ENCODE data around the gene ETV3L. TPM values are rescaled to one million over a fixed set of nuclear protein-coding genes. Genes with fewer than 3 reads are reported as not detected.

The ETV3L gene
- total and polyA plus RNA-seq, 2 of the 8 experiments (the other 6 are each of a cell fraction or from before 2014, with no cell fraction given) = 0.17 to 0.26 TPM

DNA sequence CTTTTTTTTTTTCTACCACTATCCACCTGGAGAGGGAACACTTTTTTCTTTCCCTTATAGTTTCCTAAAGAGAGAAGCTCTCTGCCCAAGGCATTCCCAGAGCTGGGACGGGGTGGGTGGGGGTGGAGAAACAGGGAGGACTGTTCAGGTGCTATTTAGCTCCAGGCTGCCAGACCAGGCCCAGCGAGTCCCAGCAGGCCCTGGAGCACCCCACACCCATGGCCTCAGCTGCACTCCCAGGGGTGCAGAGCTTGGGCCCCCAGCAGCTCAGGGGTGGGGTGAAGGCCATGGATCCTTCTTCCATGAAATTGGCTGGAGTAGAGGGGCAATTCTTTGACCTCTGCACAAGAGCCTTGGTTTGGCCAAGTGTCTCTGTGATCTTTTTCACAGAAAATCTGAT lies 4.1 kb downstream of the ETV3L start:
- no peak for FAIRE-seq
- Histone ChIP-seq H4K91ac (replicated peaks; ENCODE audit: insufficient read length, low read length) (no peak overlapping the region), H3K27me3 (replicated peaks in 1 of 4; ENCODE audit: control insufficient read depth in 3 of 4, extremely low read depth in 1 of 4, insufficient read depth in 3 of 4, low read length in 3 of 4) (no peaks in the 10 kb centered on the region; a peak in 2 of 7 replicates), H2AFZ (ENCODE audit: low read length) (no peak overlapping the region), H3K23me2 (ENCODE audit: low read depth, low read length) (0 out of 2 replicates have a peak, but pooled peaks cover 2% of the 10 kb centered on the region), H3K56ac (replicated peaks; ENCODE audit: insufficient read length, low read depth, low read length) (no peak overlapping the region), H2BK120ac (replicated peaks; ENCODE audit: low read depth, low read length) (no peak overlapping the region), H2BK20ac (ENCODE audit: low read length) (no peak overlapping the region), H3K36me3 (ENCODE audit: control insufficient read depth in 2 of 4, insufficient read depth in 4 of 4, low read length in 3 of 4) (no peaks in the 10 kb centered on the region), H2AK5ac (ENCODE audit: low read depth, low read length) (peak overlapping the region; percentile 90; the same call in 1 of the 2 replicates), H3K79me2 (ENCODE audit: control insufficient read depth in 1 of 2, insufficient read depth in 2 of 2, low read length in 2 of 2) (no peaks in the 10 kb centered on the region), H2BK5ac (ENCODE audit: low read depth, low read length) (no peak overlapping the region), H3K23ac (ENCODE audit: insufficient read length) (no peak overlapping the region), H2BK12ac (ENCODE audit: low read depth, low read length) (no peak overlapping the region), H3K9me3 (ENCODE audit: insufficient read depth in 2 of 2, low read depth in 1 of 2, low read length in 1 of 2) (no peaks in the 10 kb centered on the region), H3K79me1 (ENCODE audit: low read depth, low read length) (no peaks in the 10 kb centered on the region), H4K20me1 (replicated peaks in 1 of 2; ENCODE audit: control insufficient read depth in 1 of 2, insufficient read depth in 2 of 2, low read length in 2 of 2) (no peaks in the 10 kb centered on the region), H3K4ac (replicated peaks; ENCODE audit: insufficient read length, low read depth, low read length) (no peak overlapping the region), H3K14ac (ENCODE audit: insufficient read length) (no peak overlapping the region), H4K8ac (ENCODE audit: extremely low read depth, insufficient read depth, low read length) (no peak overlapping the region), H3K27ac (ENCODE audit: low read depth, low read length) (no peak overlapping the region), H3K9ac (replicated peaks in 1 of 4; ENCODE audit: extremely low read depth in 1 of 4, low read depth in 3 of 4, low read length in 3 of 4) (no peak overlapping the region), H3K18ac (ENCODE audit: extremely low read depth, low read length) (no peak overlapping the region), H3K4me2 (ENCODE audit: insufficient read depth in 1 of 2, low read depth in 2 of 2, low read length in 2 of 2) (no peak overlapping the region), H3K4me1 (replicated peaks in 1 of 4; ENCODE audit: control insufficient read depth in 3 of 4, insufficient read depth in 4 of 4, low read length in 3 of 4) (peaks cover 0 to 4% (median 0%) of the 10 kb centered on the region in 4 experiments; a peak in 1 of 7 replicates), H4K5ac (ENCODE audit: insufficient read length, low read depth, low read length) (no peak overlapping the region), H3K4me3 (ENCODE audit: extremely low read depth in 1 of 4, insufficient read depth in 2 of 4, low read depth in 3 of 4, low read length in 4 of 4) (no peak overlapping the region), H2BK15ac (ENCODE audit: low read length) (no peak overlapping the region)
- DNase-seq (ENCODE audit: low read depth in 1 of 2, low spot score in 2 of 2) = no peak
- CTCF ChIA-PET (ENCODE audit: partially characterized antibody) = interaction anchor here (0.9 to 4.2 kb wide), 5 partner anchors 10 to 60 kb away, joined by 3 to 23 read pairs (median 7); no protein-coding TSS in a partner anchor
- TF ChIP-seq TAF1 (IDR thresholded peaks at IDR 0.05; ENCODE audit: low read depth, low read length) (no peak), CBX8 (IDR thresholded peaks at IDR 0.05; ENCODE audit: borderline replicate concordance, low read depth, low read length) (no peak)
- 68% methylated on average over 2 of the region's 2 CpGs; no CpG with 5 or more reads in 1 of the 2 experiments for WGBS, 2 experiments (ENCODE audit: extremely low coverage in 1 of 2, insufficient coverage in 1 of 2, insufficient read length in 1 of 2, insufficient replicate concordance in 2 of 2, low coverage in 1 of 2, low lambda C conversion rate in 2 of 2, missing lambda C conversion rate in 1 of 2)
- POLR2A ChIA-PET (ENCODE audit: partially characterized antibody) = no interaction called here
